Fibroblast of skin of back (primary cell): Measurements from ENCODE around the gene LHX4.

Source experiments
- DNase-seq: peaks from one replicate; pipeline ENCODE4 v3.0.0-alpha.2; 2013

Gene LHX4

GRCh38 chr1:180312926-180313325, 82.9 kb downstream of the LHX4 start:
- DNase-seq, result peak; percentile 49

GRCh38 chr1:180327089-180327488, 97.0 kb downstream of the LHX4 start:
- DNase-seq, result no peak
